NCI-H2171 treated with DMSO at 0.1 percent for 48 hours (cell line): Measurements from ENCODE around the gene RHBDD2.
"Not testable (repeated sequence)": the region's sequence is repeated elsewhere in the genome, so short reads cannot be mapped to it uniquely, and the experiment has no call there.

Experiments used
- DNase-seq: peaks from one replicate; lab custom pipeline; 2025; lab: John Stamatoyannopoulos, UW

Gene RHBDD2

GRCh38 chr7:75866489-75867389 lies 12.1 kb upstream of the RHBDD2 start:
- DNase-seq, result peak; percentile 34

- no peak for DNase-seq
Measured at GRCh38 chr7:75867390-75867717, 11.5 kb upstream of the RHBDD2 start.

GRCh38 chr7:75868153-75868552 lies 10.7 kb upstream of the RHBDD2 start:
- DNase-seq, result no peak

- no peak for DNase-seq
Measured at GRCh38 chr7:75869776-75870379, 9.0 kb upstream of the RHBDD2 start.

GRCh38 chr7:75870557-75871161 lies 8.2 kb upstream of the RHBDD2 start:
- no peak for DNase-seq

GRCh38 chr7:75872073-75872782 lies 6.6 kb upstream of the RHBDD2 start:
- DNase-seq, result no peak

GRCh38 chr7:75874180-75874579 lies 4.7 kb upstream of the RHBDD2 start:
- not testable (repeated sequence) for DNase-seq

GRCh38 chr7:75875113-75876080 lies 3.4 kb upstream of the RHBDD2 start:
- no peak for DNase-seq

- no peak for DNase-seq
Measured at GRCh38 chr7:75876126-75876881, 2.5 kb upstream of the RHBDD2 start.

DNA sequence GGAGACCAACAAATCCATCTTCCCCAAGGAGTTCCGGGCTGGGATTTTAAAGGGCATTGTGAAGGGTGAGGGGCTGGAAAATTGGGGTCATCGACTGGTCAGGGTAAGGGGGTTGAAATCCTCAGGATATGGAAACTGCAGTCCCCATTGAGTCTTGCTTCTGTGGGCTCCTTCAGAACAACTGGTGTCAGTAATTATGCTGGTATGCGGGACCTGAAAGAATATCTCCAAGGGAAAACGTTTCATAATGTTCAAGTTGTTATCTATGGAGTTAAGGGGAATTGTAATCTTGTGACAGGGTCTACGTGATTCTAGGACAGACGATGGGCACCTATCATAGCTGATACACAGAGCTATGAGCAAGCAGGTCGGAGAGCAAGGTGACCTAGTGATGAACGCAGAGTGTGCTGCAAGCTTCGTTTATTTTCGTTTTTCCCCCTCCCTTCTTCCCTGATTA lies 494 bp upstream of the RHBDD2 start:
- no peak for DNase-seq

GRCh38 chr7:75879771-75880184 lies 944 bp downstream of the RHBDD2 start:
- DNase-seq, result peak; percentile 43

DNA sequence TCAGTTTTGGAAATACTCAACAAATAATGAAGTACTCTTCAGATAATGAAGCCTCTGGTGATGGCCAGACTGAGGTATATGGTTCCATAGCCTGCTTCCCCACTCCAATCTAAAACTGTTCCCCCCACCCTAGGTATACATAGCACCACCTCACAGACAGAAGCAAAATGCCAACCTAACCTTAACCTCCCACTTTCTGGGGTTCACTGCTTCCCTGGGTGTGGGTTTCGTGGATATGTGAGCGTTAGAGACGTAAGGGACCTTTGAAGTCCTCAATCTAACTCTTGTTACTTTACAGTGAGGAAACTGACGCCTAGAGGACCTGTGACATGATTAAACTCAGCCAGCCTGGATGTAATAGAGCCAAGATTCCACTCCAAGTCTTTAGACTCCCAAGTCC lies 1.4 kb downstream of the RHBDD2 start:
- no peak for DNase-seq

GRCh38 chr7:75881436-75882095 lies 2.7 kb downstream of the RHBDD2 start:
- DNase-seq, result no peak

GRCh38 chr7:75883265-75883824 lies 4.5 kb downstream of the RHBDD2 start:
- peak; percentile 56 for DNase-seq

- DNase-seq, result peak; percentile 96
Measured at GRCh38 chr7:75884476-75884875, 5.6 kb downstream of the RHBDD2 start.

DNA sequence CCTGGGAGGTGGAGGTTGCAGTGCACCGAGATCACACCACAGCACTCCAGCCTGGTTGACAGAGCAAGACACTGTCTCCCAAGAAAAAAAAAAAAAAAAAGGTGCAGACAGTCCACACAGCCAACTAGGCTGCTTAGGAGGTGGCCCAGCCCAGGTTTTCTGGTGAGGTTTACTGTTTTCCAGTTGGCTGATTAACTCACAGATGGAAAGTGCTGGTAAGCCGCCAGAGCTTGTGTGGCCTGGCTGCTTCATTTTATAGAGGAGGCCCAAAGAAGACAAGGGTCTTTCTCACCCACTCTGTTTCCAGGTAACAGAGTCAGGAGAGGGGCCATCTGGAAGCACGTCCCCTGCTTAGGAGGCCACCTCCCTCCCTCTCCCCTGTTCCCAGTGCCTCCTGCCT lies 6.2 kb downstream of the RHBDD2 start:
- peak; percentile 93 for DNase-seq

DNA sequence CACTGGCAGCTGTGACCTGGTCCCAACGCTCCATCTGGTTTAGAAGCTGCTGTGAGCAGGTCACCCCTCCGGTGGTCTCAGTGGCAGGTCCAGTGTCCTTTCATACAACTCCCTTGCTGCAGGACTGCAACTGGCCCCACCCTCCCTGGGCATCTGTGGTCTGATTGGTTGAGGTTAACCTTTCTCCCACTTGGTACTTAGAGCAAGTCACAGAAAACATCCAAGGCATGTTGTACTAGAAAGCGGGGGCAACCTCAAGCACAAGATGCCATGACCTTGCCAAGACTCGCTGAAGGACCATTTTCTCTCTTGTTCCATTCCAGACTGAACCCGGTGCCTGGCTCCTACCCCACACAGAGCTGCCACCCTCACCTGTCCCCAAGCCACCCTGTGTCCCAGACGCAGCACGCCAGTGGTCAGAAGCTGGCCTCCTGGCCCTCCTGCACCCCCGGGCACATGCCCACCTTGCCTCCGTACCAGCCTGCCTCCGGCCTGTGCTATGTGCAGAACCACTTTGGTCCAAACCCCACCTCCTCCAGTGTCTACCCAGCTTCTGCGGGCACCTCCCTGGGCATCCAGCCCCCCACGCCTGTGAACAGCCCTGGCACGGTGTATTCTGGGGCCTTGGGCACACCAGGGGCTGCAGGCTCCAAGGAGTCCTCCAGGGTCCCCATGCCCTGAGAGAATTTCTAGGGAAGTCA lies 9.0 kb downstream of the RHBDD2 start:
- no peak for DNase-seq

DNA sequence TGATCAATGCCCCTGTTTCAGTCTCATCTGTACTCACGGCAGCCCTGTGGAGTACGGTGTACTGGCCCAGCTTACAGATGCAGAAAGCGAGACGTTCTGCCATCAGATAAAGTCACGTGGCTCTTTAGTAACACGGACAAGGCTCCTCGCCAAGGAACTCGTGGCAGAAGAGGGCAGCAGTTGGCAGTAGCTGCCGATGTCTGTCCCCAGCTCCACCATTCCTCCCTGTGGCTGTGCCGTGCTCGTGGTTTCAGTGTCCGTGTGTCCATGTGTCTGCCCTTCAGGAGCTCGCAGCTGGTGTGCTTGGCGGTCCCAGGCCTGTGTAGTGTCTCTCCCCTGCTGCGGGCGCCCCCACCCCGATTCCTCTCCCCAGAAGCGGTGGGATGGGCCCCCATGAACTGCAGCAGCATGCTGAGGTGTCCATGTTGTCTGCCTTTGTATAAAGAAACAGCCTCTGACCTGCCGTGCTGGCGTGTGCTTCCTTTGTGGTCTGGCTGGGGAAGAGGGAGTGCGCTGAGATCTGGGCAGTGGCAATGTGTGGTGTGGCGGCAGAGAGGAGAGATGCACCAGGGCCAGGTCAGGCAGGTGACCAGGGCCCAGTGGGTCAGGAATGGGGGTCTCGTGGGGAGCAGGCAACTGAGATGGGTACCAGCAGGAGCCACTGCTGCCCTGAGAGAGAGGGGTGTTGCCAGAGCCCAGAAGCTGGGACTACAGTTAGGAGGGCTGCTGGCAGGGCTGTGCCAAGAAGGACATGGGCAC lies 9.8 kb downstream of the RHBDD2 start:
- DNase-seq, result no peak
